Endothelial cell of hepatic sinusoid (primary cell): ENCODE measurements around the gene HAGH.

Source experiments
- in situ Hi-C: cut with HindIII; loops from 2 replicates; pipeline ENCODE4 v1.10.0; 2017; ENCODE audit warnings: low sequenced_read_pairs

The HAGH gene

DNA sequence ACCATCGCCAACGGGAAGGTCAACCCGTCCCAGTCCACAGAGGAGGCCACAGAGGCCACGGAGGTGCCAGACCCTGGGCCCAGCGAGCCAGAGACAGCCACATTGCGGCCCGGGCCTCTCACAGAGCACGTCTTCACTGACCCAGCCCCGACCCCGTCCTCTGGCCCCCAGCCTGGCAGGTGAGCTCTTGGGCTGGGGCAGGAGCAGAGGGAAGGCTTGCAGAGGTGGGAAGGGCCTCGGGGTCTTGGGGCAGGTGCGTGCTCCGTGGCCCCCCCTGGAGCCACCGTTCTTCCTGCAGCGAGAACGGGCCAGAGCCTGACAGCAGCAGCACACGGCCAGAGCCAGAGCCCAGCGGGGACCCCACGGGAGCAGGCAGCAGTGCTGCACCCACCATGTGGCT lies 60.4 kb downstream of the HAGH start:
- in situ Hi-C loops: loop anchor here (10.0 kb wide), 1 partner anchor 61 kb away; the partner anchor contains the start of gene MAPK8IP3

DNA sequence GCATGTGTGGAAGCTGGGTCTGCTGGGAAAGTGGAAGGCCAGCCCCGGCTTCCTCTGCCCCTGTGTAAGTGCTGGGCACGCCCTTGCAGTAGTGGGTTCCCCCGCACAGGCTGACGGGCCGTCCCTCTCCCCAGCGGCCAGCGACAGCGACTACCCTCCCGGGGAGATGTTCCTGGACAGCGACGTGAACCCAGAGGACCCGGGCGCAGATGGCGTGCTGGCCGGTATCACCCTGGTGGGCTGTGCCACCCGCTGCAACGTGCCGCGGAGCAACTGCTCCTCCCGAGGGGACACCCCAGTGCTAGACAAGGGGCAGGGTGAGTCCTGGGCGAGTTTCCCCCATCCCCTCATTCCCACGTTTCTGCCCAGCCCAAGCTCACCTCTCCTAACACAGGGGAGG lies 60.8 kb downstream of the HAGH start:
- in situ Hi-C loops: loop anchor here (10.0 kb wide), 1 partner anchor 61 kb away; the partner anchor contains the start of gene MAPK8IP3

DNA sequence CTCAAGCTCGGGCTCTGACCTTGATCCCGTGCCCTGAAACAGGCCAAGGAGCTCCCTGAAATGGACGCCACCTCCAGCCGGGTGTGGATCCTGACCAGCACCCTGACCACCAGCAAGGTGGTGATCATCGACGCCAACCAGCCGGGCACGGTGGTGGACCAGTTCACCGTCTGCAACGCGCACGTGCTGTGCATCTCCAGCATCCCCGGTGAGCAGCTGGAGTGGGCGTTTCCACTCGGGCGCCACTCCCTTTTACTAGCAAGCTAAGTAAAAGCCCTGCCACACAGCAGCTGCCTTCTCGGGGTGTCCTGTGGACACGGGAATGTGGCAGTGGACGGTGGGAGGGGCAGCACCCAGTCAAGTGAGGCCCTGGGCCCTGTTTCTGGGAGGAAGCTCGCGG lies 61.7 kb downstream of the HAGH start:
- in situ Hi-C loops: loop anchor here (10.0 kb wide), 1 partner anchor 60 kb away; the partner anchor contains the start of gene MAPK8IP3

DNA sequence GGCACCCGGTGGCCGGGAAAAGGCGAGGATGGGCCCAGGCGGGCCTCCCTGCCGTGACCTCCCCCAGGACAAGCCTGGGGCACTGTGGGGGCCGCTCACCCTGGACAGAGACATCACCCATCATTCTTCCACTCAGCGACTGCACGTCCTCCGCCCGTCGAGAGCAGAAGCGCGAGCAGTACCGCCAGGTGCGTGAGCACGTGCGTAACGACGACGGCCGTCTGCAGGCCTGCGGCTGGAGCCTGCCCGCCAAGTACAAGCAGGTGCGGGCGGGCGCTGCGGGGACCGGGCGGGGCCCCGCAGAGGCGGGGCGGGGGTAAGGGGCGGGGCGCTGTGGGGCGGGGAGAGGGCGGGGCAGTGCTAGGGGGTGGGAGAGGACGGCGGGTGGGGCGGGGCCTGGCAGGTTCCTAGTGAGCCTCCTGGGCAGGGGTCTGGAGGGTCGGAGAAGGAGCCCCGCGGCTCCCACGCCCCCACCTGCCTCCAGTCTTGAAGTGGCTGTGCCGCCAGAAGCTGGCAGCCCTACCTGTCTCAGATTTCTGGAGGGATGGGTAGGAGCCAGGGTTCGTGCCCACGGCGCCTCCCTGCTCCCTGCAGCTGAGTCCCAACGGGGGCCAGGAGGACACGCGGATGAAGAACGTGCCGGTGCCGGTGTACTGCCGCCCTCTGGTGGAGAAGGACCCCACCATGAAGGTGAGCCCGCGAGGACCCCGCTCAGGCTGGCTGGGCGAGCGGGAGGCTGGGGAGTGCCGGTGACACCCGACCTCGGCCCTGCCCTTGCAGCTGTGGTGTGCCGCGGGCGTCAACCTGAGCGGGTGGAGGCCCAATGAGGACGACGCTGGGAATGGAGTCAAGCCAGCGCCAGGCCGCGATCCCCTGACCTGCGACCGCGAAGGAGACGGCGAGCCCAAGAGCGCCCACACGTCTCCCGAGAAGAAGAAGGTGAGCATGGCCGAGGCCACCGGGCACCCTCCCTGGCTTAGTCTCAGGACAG lies 62.8 kb downstream of the HAGH start:
- in situ Hi-C loops: loop anchor here (10.0 kb wide), 1 partner anchor 59 kb away; the partner anchor contains the start of gene MAPK8IP3

DNA sequence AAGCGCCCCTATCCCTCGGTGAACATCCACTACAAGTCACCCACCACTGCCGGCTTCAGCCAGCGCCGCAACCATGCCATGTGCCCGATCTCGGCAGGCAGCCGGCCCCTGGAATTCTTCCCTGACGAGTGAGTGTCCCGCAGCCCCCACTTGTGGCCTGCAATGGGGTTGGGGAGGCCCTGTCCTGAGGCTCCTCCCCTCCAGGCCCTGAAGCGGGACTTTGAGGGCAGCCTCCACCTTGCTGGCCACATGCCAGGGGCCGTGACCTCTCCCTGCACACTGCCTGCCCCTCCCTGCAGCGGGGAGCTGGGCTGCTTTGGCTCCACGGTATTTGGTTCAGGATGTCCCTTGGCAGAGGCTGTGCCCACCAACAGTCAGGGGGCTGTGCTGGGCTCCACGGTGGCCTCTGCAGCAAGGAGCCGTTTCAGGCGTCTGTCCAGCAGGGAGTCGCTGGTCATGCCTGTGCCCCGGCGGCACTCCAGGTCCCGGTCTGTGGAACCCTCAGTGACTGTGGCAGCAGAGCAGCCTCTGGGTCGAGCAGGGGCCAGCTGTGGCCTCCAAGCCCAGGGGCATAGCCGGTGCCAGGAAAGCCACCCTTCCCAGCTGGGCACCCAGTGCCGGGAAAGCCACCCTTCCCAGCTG lies 63.6 kb downstream of the HAGH start:
- in situ Hi-C loops: loop anchor here (10.0 kb wide), 1 partner anchor 58 kb away; the partner anchor contains the start of gene MAPK8IP3

DNA sequence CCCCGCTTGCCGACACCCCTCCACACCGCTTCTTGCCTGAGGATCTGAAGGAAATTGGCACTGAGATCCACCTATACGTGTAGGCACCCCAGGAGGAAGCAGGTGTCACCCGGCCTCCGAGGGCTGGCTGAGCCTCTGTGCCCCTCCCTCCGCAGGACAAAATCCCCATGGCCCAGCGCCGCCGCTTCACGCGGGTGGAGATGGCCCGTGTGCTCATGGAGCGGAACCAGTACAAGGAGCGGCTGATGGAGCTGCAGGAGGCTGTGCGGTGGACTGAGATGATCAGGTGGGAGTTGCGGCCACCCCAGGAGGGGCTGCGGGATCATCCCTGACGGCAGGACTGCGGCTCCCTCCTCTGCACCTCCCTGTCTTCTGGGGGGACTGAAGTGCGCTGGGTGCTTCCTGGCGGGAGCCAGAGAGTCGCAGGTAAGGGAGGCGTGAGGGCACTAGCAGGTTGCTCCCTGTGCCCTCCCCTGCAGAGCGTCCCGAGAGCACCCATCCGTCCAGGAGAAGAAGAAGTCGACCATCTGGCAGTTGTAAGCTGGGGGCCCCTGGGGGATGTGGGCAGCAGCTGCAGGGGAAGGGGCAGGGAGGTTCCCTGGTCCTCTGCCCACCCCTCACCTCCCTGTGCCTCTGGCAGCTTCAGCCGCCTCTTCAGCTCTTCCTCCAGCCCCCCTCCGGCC lies 64.3 kb downstream of the HAGH start:
- in situ Hi-C loops: loop anchor here (10.0 kb wide), 1 partner anchor 58 kb away; the partner anchor contains the start of gene MAPK8IP3

DNA sequence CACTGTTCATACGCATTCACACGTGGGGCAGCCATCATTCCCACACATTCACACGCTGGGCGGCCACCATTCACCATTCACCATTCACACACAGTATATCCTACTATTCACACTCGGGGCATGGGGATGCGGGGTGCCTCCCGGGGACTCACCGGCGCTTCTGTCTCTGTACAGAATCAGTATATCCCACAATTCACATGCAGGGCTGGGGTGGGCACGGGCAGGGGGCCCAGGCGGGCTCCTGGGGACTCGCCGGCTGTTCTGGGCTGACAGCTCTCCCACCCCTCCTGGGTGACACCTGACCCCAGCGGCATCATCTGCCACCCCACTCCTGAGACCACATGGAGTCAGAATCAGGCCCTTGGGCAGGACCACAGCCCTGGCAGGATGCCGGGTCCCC lies 64.9 kb downstream of the HAGH start:
- in situ Hi-C loops: loop anchor here (10.0 kb wide), 1 partner anchor 57 kb away; the partner anchor contains the start of gene MAPK8IP3

DNA sequence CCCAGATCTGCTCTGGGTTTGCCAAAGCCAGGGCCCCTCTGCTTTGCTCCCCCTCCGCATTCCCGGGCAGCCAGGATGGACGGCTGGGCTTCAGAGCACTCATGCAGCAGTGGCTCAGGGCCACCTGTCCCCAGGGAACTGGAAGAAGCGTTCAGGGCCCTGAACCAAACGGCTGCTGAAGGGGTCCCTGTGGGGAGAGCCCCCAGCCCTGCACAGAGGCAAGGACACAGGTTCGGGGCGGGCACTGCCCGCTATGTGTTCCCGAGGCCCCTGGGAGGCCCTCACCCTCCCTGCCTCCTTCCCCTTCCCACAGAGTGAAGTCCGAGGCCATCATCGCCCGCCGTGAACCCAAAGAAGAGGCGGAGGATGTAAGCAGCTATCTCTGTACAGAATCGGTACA lies 65.7 kb downstream of the HAGH start:
- in situ Hi-C loops: loop anchor here (10.0 kb wide), 1 partner anchor 56 kb away; the partner anchor contains the start of gene MAPK8IP3

DNA sequence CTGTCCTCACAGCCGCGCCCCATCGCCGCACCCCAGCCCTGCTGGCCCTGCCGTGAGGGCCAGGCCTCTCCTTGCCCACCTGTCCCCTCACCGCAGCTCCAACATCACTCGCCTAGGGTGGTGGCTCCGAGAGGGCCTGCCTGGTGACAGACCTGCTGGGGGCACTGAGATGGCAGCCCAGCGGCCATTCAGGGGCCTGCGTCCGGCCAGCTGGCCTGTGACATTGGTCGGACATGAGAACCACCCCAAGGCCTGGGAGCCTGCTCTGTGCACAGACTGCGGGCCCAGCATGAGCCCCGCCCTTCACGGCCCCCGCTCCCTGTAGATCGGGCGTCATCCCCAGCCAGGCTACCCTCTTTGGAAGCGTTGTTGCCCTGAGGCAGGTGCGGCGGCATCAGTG lies 67.1 kb downstream of the HAGH start:
- in situ Hi-C loops: no loop called here

DNA sequence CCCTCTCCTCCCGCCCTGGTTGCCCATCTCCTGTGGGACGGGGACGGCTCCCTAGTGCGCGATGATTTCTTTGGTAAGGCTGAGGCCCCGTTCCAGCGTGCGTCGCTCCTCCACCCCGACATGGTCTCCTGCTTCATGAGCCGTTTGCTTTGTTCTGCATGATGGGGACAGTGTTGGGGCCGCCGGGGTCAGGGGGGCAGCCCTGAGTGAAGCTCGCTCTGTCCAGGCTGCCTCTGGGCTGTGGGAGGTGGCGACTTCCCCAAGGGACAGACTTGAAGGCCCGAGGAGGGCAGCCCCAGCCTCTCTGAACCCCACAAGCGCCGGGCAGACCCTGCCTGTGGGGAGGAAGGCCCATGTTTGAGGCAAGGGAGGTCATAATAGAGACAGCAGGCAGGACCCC lies 67.7 kb downstream of the HAGH start:
- in situ Hi-C loops: no loop called here

DNA sequence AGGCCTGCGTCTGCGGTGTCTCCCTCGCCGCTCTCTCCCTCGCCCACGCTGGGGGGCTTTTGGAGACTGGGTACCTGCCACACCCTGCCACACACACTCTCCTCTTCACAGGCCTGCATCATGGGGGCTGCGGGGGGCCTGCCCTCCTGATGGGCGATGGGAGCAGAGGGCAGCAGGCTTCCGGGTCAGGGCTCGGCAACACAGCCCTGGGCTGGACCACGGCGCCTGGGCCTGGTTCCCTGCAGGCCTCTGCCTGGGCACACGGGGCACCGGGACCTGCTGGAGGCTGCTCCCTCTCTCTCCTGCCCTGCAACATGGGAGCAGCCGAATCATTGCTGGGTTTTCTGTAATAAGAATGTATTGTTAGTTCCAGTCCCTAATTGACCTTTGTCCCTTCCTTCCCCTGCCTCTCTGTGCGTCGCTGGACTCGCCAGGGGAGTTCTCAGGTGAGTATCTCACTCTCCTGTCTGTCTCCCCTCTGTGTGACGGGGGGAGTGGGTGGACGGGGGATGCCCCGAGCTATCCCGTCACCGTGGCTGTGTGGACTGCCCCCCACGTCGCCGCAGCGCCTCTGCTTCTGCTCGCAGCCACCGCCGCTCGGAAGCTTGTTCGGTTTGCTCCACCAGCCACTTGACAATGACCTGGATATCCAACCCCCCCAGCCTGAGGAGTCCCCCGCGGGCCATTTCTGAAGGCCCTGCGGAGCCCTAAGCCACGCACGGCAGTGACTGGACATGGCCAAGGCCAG lies 68.7 kb downstream of the HAGH start:
- in situ Hi-C loops: no loop called here
